Measurements from ENCODE around the gene MAGED1.

MAGED1 gene

GRCh38 chrX:51874123-51874522 lies 19.3 kb upstream of the MAGED1 start:
- TF ChIP-seq CTCF (IDR thresholded peaks at IDR 0.05; ENCODE audit: low read depth, low read length): no peak
- no peak overlapping the region for H3K4me3 ChIP-seq (ENCODE audit: low read depth, low read length)

- TF ChIP-seq CTCF (IDR thresholded peaks at IDR 0.05; ENCODE audit: low read depth, low read length): no peak
Observed at GRCh38 chrX:51876441-51876840, 17.0 kb upstream of the MAGED1 start.

GRCh38 chrX:51878056-51878455 lies 15.4 kb upstream of the MAGED1 start:
- TF ChIP-seq CTCF (IDR thresholded peaks at IDR 0.05; ENCODE audit: low read depth, low read length): no peak
- H3K4me3 ChIP-seq (ENCODE audit: low read depth, low read length): no peak overlapping the region

More at GRCh38 chrX:51876441-51876840, 17.0 kb upstream of the MAGED1 start:
- no peak overlapping the region for H3K4me3 ChIP-seq (ENCODE audit: low read depth, low read length)

- no peak for TF ChIP-seq CTCF (IDR thresholded peaks at IDR 0.05; ENCODE audit: low read depth, low read length)
- H3K4me3 ChIP-seq (ENCODE audit: low read depth, low read length): no peak overlapping the region
Observed at GRCh38 chrX:51889851-51890250, 3.6 kb upstream of the MAGED1 start.

GRCh38 chrX:51891245-51891644 lies 2.2 kb upstream of the MAGED1 start:
- TF ChIP-seq CTCF (IDR thresholded peaks at IDR 0.05; ENCODE audit: low read depth, low read length): no peak
- no peak overlapping the region for H3K4me3 ChIP-seq (ENCODE audit: low read depth, low read length)

GRCh38 chrX:51891821-51892551 lies 1.4 kb upstream of the MAGED1 start:
- no peak overlapping the region for H3K4me3 ChIP-seq (ENCODE audit: low read depth, low read length)
- no peak for TF ChIP-seq CTCF (IDR thresholded peaks at IDR 0.05; ENCODE audit: low read depth, low read length)

- no peak for TF ChIP-seq CTCF (IDR thresholded peaks at IDR 0.05; ENCODE audit: low read depth, low read length)
Observed at GRCh38 chrX:51893931-51894696, 691 bp downstream of the MAGED1 start.

More at GRCh38 chrX:51893931-51894696, 691 bp downstream of the MAGED1 start:
- peak overlapping the region; percentile 79 for H3K4me3 ChIP-seq (ENCODE audit: low read depth, low read length)

All from WI38 (cell line).